ENCODE measurements around the gene SEC14L3. TPM values are rescaled to one million over a fixed set of nuclear protein-coding genes. Genes with fewer than 3 reads are reported as not detected.

Gene SEC14L3
- total RNA-seq, 1 experiment from 2014 or later: not detected

DNA sequence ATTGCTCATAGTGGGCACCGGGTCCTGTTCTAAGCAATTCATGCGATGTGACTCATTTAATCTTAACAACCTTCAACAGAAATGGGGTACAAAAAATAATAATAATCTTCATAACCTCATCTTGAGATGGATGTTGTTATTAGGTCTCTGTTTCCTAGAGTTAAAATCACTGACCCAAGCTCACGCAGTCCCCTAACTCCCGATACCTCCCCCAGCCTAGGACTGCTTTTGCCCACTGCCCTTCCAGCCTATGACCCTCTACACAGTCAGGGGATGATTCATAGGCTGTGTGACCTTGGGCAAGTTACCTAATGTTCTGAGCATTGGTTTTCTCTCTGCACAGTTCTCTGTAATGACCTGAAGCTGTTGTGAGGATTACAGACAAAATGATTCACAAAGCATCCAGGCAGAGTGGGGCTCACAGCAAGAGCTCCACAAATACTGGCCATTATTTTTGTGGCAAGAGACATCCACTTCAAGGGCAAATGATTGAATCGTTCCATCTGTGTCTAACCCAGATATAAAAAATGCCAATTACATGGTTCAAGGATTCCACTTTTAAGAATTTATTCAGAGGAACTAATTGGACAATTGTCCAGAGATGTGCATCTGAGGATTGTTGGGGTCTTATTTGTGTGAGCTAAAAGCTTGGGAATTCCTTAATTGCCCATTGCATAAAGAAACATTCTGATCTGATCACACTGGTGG is 26.2 kb downstream of the SEC14L3 start:
- Histone ChIP-seq H4K20me1 (ENCODE audit: control insufficient read depth, insufficient read depth, insufficient read length) (no peaks in the 10 kb centered on the region), H2BK20ac (ENCODE audit: low read depth, low read length, poor library complexity, severe bottlenecking) (no peak overlapping the region), H2BK120ac (ENCODE audit: low read depth, low read length, poor library complexity, severe bottlenecking) (no peak overlapping the region), H3K56ac (ENCODE audit: insufficient read length, low read depth, low read length) (no peak overlapping the region), H3K9me3 (ENCODE audit: control insufficient read depth, low read depth, low read length) (no peaks in the 10 kb centered on the region), H4K8ac (replicated peaks; ENCODE audit: insufficient read length, low read depth, low read length) (no peak overlapping the region), H3K79me1 (ENCODE audit: insufficient read depth, low read depth, low read length, poor library complexity, severe bottlenecking) (no peaks in the 10 kb centered on the region), H3K14ac (ENCODE audit: insufficient read depth, low read length) (no peak overlapping the region), H4K5ac (ENCODE audit: insufficient read length, low read depth, low read length) (no peak overlapping the region), H3K27ac (ENCODE audit: insufficient read length, low read depth, low read length) (no peak overlapping the region), H2AK5ac (ENCODE audit: insufficient read length, low read length) (no peak overlapping the region), H2BK15ac (ENCODE audit: low read depth, low read length) (no peak overlapping the region), H3K18ac (ENCODE audit: insufficient read length, low read depth, low read length) (no peak overlapping the region), H3K9ac (ENCODE audit: extremely low read depth, insufficient read length, low read length) (no peak overlapping the region), H3K23ac (ENCODE audit: insufficient read length, low read depth, low read length) (no peak overlapping the region), H3K4me1 (ENCODE audit: insufficient read depth, low read length) (no peaks in the 10 kb centered on the region), H2BK12ac (ENCODE audit: insufficient read length, low read depth, low read length) (no peak overlapping the region), H3K4ac (ENCODE audit: low read depth, low read length) (no peak overlapping the region), H3K4me2 (ENCODE audit: insufficient read depth, insufficient read length, low read length) (peak overlapping the region; percentile 22), H3T11ph (ENCODE audit: low read length) (no peak overlapping the region), H3K23me2 (ENCODE audit: insufficient read length, low read depth, low read length, poor library complexity, severe bottlenecking) (no peaks in the 10 kb centered on the region), H3K27me3 (ENCODE audit: insufficient read depth, low read length) (no peaks in the 10 kb centered on the region), H2BK5ac (ENCODE audit: insufficient read length, low read length) (no peak overlapping the region), H3K79me2 (ENCODE audit: insufficient read depth, low read length) (no peaks in the 10 kb centered on the region), H4K91ac (ENCODE audit: insufficient read length, low read depth, low read length) (no peak overlapping the region), H2AFZ (ENCODE audit: low read length) (peak overlapping the region; percentile 33)
- WGBS (ENCODE audit: extremely low coverage, insufficient read length, low lambda C conversion rate): no CpG with 5 or more reads among the region's 5 CpGs
- Mint-ChIP-seq H3K27me3 (ENCODE audit: low read depth) (no peaks in the 10 kb centered on the region; the same call in 1 of the 2 replicates), H3K4me3 (no peak overlapping the region), H3K27ac (no peak overlapping the region), H3K36me3 (ENCODE audit: insufficient read depth in 1 of 3, low read depth in 3 of 3) (no peaks in the 10 kb centered on the region), H3K4me1 (peaks cover 15% of the 10 kb centered on the region in 2 experiments), H3K9me3 (no peaks in the 10 kb centered on the region)
- TF ChIP-seq, protein P1, sequence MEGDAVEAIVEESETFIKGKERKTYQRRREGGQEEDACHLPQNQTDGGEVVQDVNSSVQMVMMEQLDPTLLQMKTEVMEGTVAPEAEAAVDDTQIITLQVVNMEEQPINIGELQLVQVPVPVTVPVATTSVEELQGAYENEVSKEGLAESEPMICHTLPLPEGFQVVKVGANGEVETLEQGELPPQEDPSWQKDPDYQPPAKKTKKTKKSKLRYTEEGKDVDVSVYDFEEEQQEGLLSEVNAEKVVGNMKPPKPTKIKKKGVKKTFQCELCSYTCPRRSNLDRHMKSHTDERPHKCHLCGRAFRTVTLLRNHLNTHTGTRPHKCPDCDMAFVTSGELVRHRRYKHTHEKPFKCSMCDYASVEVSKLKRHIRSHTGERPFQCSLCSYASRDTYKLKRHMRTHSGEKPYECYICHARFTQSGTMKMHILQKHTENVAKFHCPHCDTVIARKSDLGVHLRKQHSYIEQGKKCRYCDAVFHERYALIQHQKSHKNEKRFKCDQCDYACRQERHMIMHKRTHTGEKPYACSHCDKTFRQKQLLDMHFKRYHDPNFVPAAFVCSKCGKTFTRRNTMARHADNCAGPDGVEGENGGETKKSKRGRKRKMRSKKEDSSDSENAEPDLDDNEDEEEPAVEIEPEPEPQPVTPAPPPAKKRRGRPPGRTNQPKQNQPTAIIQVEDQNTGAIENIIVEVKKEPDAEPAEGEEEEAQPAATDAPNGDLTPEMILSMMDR (conservative IDR thresholded peaks at IDR 0.05): peak; percentile 0; the same call in 1 of the 3 replicates
- no peak for DNase-seq

All from H9 (cell line).